K562 (cell line): ENCODE results near the gene TEX264. TPM values are rescaled to one million over a fixed set of nuclear protein-coding genes. Genes with fewer than 3 reads are reported as not detected.

Source experiments
- GTF2F1 ChIP-seq: IDR thresholded peaks from 2 replicates; pipeline ENCODE4 v1.6.1; 2011; ENCODE audit warnings: low read depth, low read length, improper control_type of control experiment
- GTF3C2 ChIP-seq: IDR thresholded peaks from 3 replicates; pipeline ENCODE4 v1.6.1; 2011; ENCODE audit warnings: borderline replicate concordance, mild to moderate bottlenecking, moderate library complexity; ENCODE audit not compliant: insufficient read length; ENCODE audit errors: extremely low read depth
- HES1 ChIP-seq: fragments of 450-650 bp; IDR thresholded peaks from 2 replicates; pipeline ENCODE4 v1.6.1; 2016; ENCODE audit warnings: low read depth, mild to moderate bottlenecking, moderate library complexity
- TAF9B ChIP-seq: fragments of 450-650 bp; IDR thresholded peaks from 2 replicates; pipeline ENCODE4 v1.6.1; 2018; ENCODE audit warnings: mild to moderate bottlenecking; ENCODE audit not compliant: partially characterized antibody
- TCF7L2 ChIP-seq: fragments of 150-350 bp; IDR thresholded peaks from 2 replicates; pipeline ENCODE4 v1.6.1; 2016; ENCODE audit warnings: low read depth, mild to moderate bottlenecking, low read length, moderate library complexity
- ZNF274 ChIP-seq: IDR thresholded peaks from 2 replicates; pipeline ENCODE4 v1.6.1; 2011; ENCODE audit warnings: low read depth, mild to moderate bottlenecking, low read length, moderate library complexity, borderline replicate concordance
- ZNF764 ChIP-seq: fragments of 250-450 bp; sonication (Bioruptor Pico); IDR thresholded peaks from 2 replicates; pipeline ENCODE4 v1.4.0; 2020; ENCODE audit warnings: low read depth, mild to moderate bottlenecking, moderate library complexity
- polyA plus RNA-seq, 8 experiments: library from polyadenylated mRNA; depleted of rRNA in 4 of 8; stranded (reverse) in 5 of 8; unstranded in 3 of 8; fragments of >200 nt; fragmentation: Nextera tagmentation in 2 of 8; fragmentation: Illumina TruSeq in 1 of 8; extraction: Ambion mirVana in 2 of 8; extraction: Trizol in 1 of 8; gene quantifications; 2 replicates each; pipeline versions ENCODE4 v1.2.1 to v1.2.3, GENCODE V29; 2011 to 2014; ENCODE audit warnings: inconsistent platforms in 1 of 8, missing spikeins in 1 of 8
- total RNA-seq, 7 experiments: library from RNA; depleted of rRNA in 6 of 7; stranded (reverse); fragments of >200 nt in 6 of 7; fragmentation: Illumina TruSeq in 2 of 7; extraction: Trizol in 2 of 7; gene quantifications; 2 replicates each; pipeline versions ENCODE4 v1.2.1 to v1.2.3, GENCODE V29; 2011 to 2021; ENCODE audit warnings: low replicate concordance in 1 of 7
- TF ChIP-seq, protein P1 (sequence below), 3 experiments: fragments of 200-800 bp in 1 of 3; sonication (Bioruptor generic) in 1 of 3; sonication (generic) in 1 of 3; formaldehyde crosslinking in 1 of 3; IDR thresholded peaks; 2 replicates each; pipeline versions ENCODE4 v1.6.1 to v1.8.0; 2016 to 2022; ENCODE audit warnings: mild to moderate bottlenecking in 2 of 3, missing compliant biosample characterization in 2 of 3, missing genetic modification characterization in 2 of 3, missing genetic modification reagents in 1 of 3

Gene TEX264
- total and polyA plus RNA-seq, 9 of the 15 experiments (the other 6 are each of a cell fraction or from before 2014, with no cell fraction given) = 4.1 to 47.0 (median 31.0) TPM

- no peak for TF ChIP-seq GTF3C2
- TF ChIP-seq HES1 = no peak
- no peak for TF ChIP-seq GTF2F1
- TF ChIP-seq TAF9B = no peak
- no peak for TF ChIP-seq ZNF274
- TF ChIP-seq, protein P1, sequence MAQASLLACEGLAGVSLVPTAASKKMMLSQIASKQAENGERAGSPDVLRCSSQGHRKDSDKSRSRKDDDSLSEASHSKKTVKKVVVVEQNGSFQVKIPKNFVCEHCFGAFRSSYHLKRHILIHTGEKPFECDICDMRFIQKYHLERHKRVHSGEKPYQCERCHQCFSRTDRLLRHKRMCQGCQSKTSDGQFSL (CRISPR knock-in tag; IDR thresholded peaks at IDR 0.05) = no peak
- TF ChIP-seq, protein P1 (tag; IDR thresholded peaks at IDR 0.05) = no peak
- TF ChIP-seq TCF7L2 = no peak
- no peak for TF ChIP-seq ZNF764 (CRISPR knock-in tag)
Measured at GRCh38 chr3:51659942-51660341, 11.1 kb upstream of the TEX264 start (continued).
